22Rv1 (cell line): Measurements from ENCODE around the gene GSK3A.

Experiments used
- CTCF ChIP-seq: fragments of 450-650 bp; IDR thresholded peaks from 2 replicates; pipeline ENCODE4 v1.5.1; 2017; ENCODE audit warnings: mild to moderate bottlenecking
- ZFX ChIP-seq: fragments of 450-650 bp; IDR thresholded peaks from 2 replicates; pipeline ENCODE4 v1.6.1; 2017; ENCODE audit warnings: antibody characterized with exemption, borderline replicate concordance

DNA sequence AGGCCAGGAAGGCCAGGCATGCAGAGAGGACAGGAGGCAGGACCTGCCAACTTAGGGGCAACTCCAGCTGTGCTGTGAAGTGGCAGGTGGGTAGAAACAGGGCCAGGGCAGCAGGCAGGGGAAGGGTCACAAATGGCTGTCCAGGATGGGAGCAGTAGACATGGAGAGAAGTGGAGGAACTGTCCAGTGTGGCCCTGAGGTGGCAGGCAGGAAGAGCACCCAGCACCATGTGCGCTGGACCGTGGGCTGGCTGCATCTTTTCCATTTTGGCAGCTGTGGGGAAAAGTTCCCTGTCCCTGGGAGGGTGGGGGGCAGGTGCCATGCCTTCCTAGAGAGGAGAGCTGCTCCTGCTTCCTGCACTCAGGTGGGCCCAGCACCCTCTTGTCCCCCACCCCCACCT is 38.7 kb downstream of the GSK3A start:
- TF ChIP-seq CTCF: no peak
- no peak for TF ChIP-seq ZFX
